Hindlimb muscle (tissue), 1 donor: ENCODE results near the gene LRCH4. TPM values are rescaled to one million over a fixed set of nuclear protein-coding genes. Genes with fewer than 3 reads are reported as not detected.

Source experiments
- DNase-seq: peaks from one replicate; pipeline ENCODE4 v3.0.0-alpha.2; 2013
- polyA plus RNA-seq: library from polyadenylated mRNA; unstranded; fragments of 120-200 nt; gene quantifications from one replicate; pipeline ENCODE4 v1.2.1, GENCODE V29; 2013; ENCODE audit not compliant: insufficient read length

LRCH4 gene
- polyA plus RNA-seq, 1 donor = 31.9 TPM

DNA sequence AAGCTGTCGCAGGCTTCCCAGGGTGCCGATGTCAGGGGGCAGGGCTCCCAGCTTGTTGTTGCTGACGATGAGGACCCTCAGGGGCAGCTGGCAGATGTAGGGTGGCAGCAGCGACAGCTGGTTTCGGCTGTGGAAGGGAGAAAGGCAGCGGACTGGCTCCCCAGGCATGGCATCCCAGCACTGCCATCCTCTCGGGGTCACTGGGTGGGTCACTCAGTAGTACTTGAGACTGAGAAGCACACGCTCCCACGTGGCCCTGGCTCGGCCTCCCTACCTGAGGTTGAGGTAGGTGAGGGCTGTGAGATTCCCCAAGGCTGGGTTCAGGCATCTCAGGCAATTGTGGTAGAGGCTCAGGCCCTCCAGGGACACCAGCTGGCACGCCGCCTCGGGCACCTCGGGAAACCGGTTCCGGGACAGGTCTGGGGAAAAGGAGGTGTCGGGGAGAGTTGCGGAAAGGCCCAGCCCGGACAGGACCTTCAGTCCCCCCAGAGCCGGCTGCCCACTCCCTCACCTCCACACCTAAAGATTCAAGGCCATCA lies 3.8 kb downstream of the LRCH4 start:
- no peak for DNase-seq

DNA sequence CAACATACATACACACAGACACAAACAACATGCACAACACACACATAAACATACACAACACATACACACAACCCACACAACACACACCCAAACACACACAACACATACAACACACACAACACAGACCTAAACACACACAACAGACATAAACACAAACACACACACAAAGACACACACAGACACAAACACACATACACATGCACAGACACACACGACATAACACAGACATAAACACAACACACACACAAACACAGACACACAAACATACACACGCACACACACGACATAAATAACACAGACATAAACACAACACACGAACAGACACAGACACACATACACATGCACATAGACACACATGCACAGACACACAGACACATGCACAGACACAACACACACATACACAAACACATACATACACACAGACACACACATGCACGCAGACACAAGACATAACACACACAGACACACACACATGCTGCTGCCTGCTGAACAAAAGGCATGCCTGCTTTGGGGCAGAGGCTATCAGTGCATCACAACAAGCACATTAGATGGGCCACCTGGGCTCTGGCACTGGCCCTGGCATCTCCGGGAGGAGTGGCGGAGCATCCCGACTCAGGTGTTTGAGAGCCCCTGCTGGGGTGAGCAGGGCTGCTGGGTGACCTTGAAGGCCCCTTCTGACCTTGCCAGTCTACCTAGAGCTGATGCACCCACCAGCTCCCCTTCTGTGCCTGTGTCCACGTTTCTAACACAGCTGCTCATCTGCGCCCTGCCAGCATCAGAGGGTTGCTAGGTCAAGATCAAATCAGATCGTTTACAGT lies 5.3 kb downstream of the LRCH4 start:
- no peak for DNase-seq

DNA sequence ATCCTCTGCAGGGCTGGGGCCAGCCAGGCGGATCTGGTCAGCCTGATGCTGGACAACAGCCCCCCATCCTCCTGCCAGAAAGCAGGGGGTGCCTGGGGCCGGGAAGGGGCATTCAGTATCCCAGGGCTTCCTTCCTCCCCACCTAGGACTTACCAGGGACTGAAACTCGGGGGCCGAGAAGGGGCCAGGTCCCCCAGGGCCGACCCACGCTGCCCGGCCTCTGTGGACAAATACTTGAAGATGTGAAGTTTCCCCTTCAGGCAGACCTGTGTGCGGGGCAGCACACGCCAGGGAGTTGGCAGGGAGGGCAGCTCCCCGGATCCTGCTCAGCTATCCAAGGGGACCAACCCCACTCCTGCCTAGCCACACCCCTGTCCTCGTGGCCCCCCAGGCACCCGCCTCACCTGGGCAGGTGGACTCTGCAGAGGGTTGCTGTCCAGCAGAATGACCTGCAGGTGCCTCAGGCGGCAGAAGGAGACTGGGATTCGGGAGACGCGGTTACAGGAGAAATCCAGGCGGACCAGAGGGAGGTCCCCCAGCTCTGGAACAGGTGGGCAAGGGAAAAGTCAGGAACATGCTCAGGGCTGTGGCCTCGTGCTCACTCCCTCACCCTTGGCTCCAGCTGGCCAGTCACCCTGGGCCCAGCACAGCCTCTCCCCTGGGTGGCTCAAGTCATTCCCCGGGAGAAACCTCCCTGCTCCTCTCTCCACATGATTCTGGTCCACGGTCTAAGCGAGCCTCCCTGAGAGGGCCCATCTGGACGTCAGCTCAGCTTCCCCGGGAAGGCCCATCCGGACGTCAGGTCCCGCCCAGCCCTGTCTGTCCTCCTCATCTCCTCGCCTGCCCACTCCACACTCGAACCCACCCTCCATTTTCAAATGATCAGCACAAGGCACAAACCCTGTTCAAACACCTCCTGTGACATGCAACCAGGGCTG lies 7.4 kb downstream of the LRCH4 start:
- DNase-seq = no peak

DNA sequence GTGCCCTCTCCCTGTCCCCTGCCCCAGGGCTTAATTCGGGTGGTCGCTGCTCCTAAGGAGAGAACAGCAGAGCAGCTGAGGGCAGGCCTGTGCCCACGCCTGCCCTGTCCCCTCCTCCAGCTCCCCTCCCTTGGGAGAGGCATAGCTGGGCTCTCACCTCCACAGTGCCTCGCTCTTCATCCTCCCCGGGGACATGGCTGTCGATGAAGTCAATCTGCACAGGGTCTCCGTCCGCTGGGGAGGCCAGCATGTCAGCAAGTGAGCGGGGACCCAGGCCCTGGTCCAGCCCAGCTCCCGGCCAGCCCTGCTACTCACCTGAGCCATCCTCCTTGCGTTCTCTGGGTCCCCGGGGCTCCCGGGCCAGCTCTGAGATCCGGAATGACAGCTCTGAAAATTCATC lies 8.4 kb downstream of the LRCH4 start:
- no peak for DNase-seq

DNA sequence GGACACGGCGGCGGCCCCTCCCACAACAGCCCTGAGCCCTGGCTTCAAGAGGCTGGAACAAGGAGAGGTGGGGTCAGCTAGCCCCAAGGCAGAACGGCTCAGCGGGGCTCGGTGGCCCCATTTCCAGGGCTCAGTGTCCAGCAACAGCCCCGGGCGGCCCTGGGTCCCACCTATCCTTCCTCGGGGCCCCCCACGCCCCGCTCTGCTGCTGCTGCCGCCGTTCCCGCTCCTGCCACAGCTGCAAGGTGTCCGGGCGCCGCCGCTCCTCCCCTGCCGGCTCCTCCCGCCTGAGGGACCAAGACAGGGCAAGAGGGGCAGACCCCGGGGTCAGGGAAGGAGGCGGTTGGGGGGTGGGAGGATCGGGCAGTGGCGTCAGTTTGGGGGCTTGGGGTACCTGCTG lies 8.8 kb downstream of the LRCH4 start:
- no peak for DNase-seq

DNA sequence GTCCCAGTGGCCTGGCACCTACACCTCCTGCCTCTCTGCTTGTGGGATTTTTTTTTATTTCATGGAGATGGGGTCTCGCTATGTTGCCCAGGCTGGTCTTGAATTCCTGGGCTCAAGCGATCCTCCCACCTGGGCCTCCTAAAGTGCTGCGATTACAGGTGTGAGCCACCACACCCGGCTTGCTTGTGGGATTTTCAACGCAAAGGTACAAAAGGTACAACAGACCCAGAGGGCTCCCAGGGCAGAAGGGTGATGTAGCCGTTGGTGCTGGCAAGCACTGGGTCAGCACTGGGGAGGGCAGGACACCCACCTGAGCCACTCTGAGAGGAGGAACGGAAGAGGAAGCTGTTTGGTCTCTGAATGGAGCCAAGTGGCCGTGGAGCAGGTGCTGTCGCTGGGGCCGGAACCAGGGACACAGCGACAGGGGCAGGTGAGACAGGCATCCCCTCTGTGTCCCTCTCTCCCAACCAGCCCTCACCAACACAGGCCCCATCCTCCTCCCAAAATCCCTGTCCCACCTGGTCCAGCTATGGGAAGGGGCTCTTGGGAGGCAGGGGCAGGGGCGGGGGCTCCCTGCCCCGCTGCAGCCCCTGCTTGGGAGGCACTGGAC lies 9.4 kb downstream of the LRCH4 start:
- DNase-seq = no peak

DNA sequence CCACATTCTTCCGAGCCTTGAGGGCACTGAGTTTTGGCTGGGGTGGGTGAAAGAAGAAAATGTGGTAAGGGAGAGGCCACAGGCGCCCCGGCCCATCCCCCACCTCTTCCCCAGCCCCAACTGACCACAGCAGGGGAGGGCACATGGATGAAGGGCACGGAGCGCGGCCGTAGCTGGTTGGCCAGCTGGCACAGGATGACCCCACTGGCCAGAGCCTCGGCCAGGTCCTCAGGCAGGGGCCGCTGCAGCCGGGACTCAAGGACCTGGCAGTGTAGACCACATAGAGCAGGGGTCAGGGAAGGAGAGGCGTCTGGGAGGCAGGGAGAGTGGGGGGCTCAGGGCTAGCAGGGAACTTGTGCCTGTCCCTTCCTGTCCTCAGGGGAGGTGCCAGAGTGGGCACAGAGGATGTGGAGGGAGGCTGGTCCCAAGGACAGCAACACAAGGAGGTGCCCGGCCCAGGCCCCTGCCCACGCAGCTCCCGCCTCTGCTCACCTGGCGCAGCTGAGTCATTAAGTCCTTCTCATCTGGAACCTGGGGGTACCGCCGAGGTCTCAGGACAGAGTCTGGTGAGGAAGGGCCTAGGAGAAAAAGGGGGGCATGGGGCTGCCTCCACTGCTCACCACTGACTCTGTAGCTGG lies 10.1 kb downstream of the LRCH4 start:
- DNase-seq = no peak

DNA sequence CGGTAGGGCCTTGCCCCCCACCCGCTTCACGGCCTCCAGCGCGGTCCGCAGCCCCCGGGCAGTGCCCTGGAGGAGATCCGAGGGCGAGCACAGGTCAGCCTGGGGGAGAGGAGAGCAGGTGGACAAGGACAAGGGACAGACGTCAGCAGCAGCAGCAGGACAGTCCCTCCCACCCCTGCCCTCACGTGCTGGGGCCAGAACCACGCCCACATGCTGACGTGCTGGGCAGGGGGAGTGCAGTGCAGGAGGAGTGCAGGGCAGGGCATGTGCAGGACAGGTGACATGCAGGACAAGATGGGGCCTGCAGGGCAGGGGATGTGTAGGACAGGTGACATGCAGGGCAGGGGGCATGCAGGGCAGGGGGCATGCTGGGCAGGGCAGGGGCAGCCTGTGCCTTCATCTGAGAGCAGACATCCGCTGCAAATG lies 10.7 kb downstream of the LRCH4 start:
- DNase-seq = no peak

DNA sequence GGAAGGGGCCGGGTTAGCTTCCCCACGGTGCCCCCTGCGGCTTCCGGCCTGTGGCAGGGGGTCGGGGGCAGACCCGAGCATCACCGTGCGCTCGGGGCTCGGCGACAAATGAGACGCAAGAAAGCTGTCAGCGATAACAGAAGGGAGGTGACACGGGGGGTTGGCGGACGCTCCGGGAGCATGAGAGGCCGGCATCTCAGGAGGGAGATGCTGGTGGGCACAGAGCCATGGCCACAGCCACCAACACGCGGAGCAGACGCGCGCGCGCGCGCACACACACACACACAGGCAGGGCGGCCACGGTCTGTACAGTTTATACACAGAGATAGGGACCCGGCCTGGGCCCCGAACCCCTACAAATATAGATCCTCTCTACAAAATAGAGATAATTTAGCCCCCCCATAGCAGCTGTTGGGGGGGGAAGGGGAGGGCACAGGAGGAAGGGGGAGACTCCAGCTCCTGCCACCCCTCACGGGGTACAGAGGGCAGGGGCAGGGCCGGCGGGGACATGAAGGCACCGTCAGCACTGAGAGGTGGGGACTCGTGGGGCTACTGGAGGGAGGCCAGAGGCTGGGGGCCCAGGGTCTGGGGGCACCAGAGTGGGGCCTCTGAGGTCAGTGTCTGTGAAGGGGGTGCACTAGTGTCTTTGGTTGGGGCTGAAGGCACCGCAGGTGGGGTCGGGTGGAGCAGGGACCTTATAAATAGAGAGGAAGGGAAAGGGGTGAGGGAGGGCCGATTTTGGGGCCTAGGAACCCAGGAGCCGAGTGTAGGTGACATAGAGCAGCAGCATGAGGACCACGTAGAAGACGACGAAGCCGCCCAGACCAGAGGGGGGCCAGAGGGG lies 11.3 kb downstream of the LRCH4 start:
- DNase-seq = no peak

DNA sequence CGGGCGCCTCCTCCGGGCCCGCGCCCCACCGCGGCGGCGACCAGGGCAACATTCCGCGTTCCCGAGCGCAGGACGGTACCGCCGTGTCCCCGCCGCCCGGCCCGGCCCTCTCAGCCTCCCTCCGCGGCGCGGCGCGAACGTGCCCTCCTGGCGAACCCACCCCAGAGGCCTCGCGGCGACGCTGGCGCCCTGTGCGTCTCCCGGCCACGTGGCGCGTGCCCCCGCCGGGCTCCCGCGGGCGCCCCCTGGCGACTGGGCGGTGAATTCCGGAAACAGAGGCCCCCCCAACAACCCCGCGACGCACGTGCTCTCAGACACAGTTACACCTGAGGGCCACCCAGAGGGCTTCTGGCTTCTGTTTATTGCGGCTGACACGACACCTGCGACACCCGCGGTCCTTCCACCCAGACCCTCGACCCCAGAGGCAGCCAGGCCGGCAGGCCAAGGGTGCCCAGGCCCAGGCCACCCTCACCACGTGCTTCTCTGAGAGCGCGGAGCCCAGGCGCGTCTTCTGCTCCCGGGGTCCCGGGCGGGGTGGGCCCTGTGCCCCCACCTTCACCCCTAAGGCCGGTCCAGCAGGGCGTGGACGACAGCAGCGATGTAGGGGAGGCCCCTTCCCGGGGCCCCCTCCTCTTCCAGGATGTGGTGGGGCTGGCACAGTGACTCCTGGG lies 12.1 kb downstream of the LRCH4 start, which contains the start of gene SAP25:
TSS of gene SAP25 (minus strand) at position 210 of the 671 bp plus-strand sequence. CDS start at position 52, 158 bp downstream.
- DNase-seq = no peak

DNA sequence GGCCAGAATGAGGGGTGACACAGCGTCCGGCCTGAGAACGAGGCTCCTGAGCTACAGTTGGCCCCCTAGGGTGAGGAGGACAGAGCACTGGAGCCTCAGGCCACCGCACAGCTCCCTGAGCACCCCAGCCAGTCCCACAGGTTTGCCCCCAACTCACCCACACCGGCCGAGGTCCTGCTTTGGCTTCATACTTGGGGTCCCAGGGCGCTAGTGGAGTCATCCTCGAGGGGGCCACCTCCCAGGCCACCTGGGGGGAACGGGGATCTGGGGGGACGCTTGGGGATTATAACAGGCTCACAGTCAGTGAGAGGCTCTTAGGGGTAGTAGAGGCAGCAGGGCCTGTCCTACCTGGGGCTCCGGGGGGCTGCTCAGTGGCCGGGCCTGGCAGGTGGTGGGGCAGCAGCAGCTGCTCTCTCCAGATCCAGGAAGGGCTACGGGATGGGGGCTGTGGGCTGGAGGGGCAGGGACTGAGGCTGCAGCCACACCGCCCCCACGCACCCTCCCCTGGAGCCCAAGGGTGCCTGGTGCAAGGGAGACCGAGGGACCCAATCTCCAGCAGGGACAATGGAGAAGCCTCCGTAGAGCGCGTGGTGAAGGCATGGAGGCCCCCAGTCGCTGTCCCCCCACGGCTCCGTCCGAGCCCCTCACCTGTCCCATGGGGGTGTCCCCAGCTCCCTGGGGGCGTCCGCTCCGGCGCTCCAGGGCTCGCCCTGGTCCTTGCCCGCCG lies 12.8 kb downstream of the LRCH4 start:
- no peak for DNase-seq

DNA sequence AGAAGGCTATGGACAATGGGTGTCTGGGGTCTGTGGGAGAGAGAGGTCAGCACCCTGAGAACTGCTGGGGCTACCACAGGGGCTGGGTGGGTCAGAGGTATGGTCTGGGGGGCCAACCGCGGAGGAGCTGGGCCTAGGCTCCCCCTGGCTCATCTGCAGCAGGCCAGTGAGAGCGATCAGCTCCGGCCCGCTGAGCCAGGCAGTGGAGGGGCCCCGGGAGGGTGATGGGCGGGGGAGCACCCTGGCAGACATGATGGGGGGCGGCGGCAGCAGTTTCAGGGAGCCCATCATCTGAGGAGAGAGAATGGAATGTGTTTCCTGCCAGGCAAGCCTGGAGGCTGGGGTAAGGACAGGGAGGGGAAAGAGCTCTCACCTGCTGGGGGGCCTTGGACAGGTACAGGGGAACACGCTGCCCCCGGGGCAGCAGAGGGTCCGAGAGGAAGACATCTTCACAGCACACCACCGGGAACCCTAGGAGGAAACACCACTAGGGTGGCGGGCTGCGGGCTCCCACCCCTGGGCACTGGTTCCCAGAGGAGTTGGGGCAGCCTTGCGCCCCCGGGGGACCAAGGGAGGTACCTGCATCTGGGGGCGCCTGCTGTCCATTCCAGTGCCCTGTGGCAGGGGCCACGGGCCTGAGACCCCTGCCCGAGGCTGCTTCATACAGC lies 13.5 kb downstream of the LRCH4 start:
- DNase-seq = no peak

DNA sequence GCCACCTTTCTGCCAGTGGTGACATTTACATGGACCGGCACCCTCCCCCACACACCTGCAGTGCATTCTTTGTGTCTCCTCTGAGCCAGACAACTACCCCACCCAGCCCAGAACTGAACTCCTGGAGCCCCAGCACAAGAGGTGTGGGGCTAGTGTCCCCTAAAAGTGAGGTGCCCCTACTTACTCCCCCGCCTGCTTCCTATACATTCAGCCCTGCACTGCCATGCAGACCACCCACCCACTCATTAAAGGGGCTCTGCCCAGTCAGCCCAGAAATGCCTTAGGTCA lies 14.2 kb downstream of the LRCH4 start:
- DNase-seq = no peak

DNA sequence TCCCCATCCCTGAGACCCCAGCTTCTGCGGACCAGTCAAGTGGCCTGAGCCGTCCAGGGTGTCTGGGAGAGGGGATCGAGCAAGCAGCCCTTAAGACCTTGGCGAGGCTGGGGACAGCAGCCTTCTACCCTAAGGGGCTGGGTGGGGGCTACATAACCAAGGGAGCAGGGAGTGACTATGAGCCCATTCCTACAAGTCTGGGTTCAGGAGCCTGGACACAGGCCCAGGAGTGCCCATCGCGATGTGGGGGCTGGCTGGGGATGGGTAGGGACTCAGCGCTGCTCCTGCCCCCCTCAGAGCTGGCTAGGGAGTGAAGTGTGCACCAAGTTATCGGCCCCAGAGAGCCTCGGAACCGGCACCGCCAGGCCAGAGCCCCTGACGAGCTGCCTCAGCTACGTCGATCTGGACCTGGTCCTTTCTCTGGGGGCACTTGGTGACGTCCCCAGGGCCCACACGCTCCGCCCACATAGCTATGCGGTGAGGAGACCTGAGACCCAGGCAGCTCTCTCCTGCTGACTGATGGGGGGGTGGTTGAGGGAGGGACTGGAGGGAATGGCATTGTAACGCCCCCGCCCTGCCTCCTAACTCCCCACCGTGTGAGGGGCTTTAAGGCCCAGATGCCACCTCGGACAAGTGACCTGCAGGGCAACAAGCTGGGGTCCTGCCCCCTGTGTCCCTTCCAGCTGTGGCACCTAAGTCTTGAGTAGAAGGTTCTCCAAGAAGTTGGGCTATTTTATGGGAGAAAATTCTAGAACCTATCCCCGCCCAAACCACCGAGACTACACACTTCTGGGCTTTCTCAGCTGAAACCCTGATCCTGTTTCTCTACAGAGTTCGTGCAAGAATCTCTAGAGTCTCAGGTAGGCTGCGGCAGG lies 14.7 kb downstream of the LRCH4 start:
- DNase-seq = no peak

DNA sequence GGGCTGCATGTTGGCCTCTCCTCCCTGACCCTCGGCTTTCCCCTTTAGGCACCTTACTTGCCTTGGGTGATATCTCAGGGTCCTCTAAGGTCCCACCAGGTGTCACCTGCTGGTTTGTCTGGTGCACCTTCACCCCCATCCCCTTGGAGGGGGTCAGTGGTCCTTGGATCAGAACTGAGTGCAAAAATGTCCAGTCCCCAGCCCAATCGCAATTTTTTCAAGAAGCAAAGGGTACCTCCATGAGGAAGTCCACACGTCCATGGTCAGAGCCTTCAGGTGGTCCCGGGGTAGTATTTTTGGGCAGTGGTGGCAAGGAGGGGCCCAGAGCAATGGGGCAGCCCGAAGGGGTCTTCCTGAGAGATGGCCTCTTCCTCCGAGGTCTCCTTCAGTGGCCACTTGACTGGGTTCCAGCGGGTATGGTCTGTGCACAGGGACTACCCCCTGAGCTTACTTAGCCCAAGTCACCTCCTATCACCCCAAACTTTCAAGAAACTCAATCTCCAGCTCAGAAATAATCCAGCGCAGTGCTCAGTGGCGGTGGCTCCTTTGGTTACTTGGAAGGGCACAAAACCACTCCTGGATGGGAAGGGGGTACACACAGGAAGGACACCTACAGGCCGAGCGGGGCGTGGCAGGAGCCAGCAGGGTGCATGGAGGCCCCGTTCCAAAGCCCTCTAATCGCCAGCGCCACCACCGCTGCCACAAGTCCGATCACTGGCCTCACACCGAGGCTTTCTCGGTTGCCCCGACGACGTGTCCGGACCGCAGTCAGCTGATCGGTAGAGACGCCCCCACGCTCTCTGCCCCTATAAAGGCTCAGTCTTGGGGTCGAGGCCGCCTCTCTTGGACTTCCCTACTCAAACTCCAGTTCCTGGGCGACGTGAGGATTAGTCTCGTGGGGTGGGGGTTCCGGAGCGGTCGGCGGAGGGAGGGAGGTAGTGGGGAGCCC lies 16.8 kb downstream of the LRCH4 start:
- DNase-seq = no peak

DNA sequence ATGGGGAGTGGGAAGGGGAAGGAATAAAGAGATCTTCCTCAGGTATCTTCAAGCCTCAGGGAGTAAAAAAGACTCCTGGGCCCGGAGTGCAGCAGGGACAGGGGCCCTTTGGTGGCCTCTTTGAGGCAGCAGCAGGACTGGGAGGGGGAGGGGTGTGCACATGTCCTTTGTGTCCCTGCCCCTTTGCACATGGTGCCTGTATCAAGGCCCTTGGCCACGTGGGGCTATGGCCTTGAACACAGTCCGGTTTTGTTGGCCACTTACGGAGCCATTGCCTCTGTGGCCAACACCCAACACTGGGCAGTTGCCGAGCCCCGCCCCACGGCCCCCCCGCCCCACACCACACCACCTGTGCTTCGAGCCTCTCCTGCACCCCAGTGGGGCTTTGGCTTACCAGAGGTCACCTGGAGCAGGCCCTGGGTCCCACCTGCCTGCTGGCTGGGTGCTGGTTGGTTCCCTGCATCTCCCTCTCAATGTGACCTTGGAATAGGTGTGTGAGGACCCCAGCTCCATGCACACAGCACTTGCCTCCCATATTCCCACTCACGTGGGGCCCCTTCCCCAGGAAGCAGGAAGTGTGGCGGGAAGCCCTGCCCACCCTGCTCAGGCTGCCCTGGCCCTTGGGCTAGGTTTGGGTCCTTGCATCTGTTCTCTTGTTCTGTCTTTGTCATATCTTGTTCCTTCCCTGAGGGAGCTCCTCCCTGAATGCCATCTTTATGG lies 17.6 kb downstream of the LRCH4 start:
- DNase-seq = no peak

DNA sequence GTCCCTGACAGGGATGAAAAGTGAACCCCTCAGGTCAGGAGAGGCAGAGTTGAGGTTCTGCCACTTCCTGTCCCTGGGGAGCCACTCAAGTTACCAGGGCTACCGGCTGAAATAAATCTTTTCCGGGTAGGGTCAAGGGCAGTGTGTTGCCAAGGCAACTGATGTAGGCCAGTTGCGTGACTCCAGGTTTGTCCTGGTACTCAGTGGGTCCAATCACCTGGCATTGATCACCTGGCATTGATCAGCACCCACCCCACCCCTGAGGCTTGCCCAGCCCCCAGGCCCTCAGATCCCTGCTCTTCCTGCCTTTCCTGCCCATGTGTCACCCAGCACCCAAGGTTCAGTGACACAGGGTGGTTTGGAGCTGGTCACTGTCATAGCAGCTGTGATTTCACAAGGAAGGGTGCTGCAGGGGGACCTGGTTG lies 18.2 kb downstream of the LRCH4 start:
- DNase-seq = no peak
